Measurements from ENCODE around the gene CTNNBL1.

The CTNNBL1 gene

GRCh38 chr20:37876863-37877262 lies 183.0 kb downstream of the CTNNBL1 start:
- no peak for TF ChIP-seq CTCF (conservative IDR thresholded peaks at IDR 0.05; ENCODE audit: control insufficient read depth, insufficient read depth, low read depth, low read length)
- no peak for DNase-seq (ENCODE audit: low read depth)

GRCh38 chr20:37877832-37878772 lies 184.3 kb downstream of the CTNNBL1 start:
- TF ChIP-seq CTCF (conservative IDR thresholded peaks at IDR 0.05; ENCODE audit: control insufficient read depth, insufficient read depth, low read depth, low read length) = no peak
- H3K4me3 ChIP-seq (ENCODE audit: control insufficient read depth, low read depth, low read length) = no peak overlapping the region
- no peak for DNase-seq (ENCODE audit: low read depth)

More at GRCh38 chr20:37876863-37877262, 183.0 kb downstream of the CTNNBL1 start:
- no peak overlapping the region for H3K4me3 ChIP-seq (ENCODE audit: control insufficient read depth, low read depth, low read length)

- TF ChIP-seq CTCF (conservative IDR thresholded peaks at IDR 0.05; ENCODE audit: control insufficient read depth, insufficient read depth, low read depth, low read length) = no peak
- DNase-seq (ENCODE audit: low read depth) = no peak
- H3K4me3 ChIP-seq (ENCODE audit: control insufficient read depth, low read depth, low read length) = no peak overlapping the region
Observed at GRCh38 chr20:37878835-37879599, 185.2 kb downstream of the CTNNBL1 start.

- no peak for DNase-seq (ENCODE audit: low read depth)
- H3K4me3 ChIP-seq (ENCODE audit: control insufficient read depth, low read depth, low read length) = no peak overlapping the region
- no peak for TF ChIP-seq CTCF (conservative IDR thresholded peaks at IDR 0.05; ENCODE audit: control insufficient read depth, insufficient read depth, low read depth, low read length)
Observed at GRCh38 chr20:37879843-37880242, 186.0 kb downstream of the CTNNBL1 start.

GRCh38 chr20:37880726-37881591 lies 187.1 kb downstream of the CTNNBL1 start:
- no peak overlapping the region for H3K4me3 ChIP-seq (ENCODE audit: control insufficient read depth, low read depth, low read length)
- peak; percentile 34 for DNase-seq (ENCODE audit: low read depth)
- TF ChIP-seq CTCF (conservative IDR thresholded peaks at IDR 0.05; ENCODE audit: control insufficient read depth, insufficient read depth, low read depth, low read length) = no peak

All from fibroblast of mammary gland (primary cell).